ENCODE measurements around the gene MAFB. TPM values are rescaled to one million over a fixed set of nuclear protein-coding genes. Genes with fewer than 3 reads are reported as not detected.

MAFB gene
- total RNA-seq, 1 donor from 2014 or later, result 0.46 TPM

DNA sequence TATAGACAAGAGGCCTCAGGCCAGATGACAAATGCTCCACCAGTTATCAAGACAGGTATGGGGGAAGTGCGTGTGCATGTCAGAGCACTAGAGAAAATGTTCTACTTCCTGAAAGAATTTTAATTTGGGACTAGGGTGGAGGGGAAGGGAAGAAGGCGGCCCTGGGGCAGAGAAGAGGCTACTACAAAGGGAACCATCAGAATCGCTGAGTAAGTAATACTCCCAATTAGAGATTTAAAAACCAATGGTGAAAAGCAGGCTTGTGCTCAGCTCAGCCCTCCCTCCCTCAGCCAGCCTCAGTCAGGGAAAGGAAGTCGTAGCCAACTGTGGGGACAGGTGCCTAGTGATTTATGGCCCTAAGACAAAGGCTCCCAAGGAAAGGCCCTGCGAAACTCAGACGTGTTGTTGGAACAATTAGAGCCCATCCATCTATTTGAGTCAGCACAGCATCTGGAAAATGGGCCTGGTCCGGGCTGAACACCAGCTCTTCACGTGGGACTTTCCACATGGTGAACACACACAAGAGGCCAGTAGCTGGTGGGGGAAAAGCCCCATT, 15.0 kb upstream of the MAFB start:
- no peak for DNase-seq (ENCODE audit: low read depth, low spot score)

DNA sequence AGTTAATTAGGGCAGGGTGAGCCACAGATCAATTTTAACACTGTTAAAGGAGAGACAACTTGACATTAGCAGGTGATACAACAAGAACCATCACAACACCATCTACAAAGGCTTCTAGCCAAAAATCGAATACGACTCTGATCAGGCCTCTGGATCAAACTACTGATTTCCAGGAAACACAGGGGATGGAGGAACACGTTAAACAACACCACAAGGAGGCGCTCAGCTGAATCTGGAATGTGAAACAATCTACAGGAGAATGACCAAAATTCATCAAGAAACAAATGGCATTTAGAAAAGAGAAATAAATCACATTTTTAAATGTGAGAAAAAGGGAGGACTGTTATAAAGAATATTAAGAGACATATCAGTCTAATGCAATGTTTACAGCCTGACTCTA, 13.5 kb upstream of the MAFB start:
- no peak for DNase-seq (ENCODE audit: low read depth, low spot score)

DNA sequence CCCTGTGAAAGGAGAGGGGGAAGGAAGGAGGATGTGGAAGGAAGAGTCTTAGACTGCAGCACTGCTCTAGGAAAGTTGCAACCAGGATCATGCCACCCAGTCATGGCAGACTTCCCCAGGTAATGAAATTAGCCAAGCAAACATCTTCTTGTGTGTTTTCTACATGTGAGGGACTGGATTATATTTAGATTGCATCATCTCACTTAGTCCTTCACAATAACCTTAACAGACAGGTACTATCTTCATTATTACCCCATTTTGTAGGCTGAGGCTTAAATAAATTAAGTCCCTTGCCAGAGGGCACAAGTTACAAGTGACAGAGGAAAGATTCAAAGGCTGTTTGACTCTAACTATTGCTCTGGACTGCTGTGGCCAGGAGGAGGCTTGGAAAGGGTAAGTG, 9.7 kb upstream of the MAFB start:
- DNase-seq (ENCODE audit: low read depth, low spot score), result no peak

DNA sequence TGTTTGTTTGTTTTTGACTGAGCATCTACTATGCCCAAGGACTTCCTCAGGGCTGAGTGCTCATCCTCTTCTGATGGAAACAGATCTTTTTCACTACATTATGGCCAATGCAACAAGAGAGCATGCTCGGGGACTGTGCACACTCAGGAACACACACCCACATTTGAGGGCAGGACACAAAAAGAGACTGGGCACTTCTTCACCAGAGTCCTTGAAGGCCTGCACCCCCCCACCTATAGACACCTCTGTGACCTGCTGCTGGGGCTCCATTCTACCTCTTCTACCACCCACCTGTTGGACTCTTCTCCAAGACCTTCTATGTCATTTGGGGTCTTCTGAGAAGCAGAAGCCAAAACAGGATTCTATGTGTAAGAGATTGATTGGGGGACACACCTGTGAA, 9.2 kb upstream of the MAFB start:
- DNase-seq (ENCODE audit: low read depth, low spot score), result no peak

DNA sequence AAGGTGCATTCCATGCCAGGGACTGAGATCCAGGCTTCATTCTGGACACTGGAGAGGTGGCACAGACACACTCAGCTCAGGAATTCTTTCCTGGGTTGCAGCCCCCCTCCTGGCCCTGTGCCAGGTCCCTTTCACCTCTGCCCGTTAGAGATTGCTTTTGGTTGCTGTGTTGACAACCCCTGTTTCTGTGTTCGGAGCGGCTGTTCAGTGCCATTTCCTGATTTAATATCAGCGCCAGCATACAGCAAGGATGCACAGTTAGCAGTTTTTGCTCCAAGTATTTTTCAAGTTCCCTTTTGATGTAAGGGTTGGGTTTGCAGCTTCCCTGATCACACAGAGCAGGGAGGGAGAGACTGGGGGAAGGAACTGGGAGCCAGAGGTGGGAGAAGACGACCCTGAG, 8.5 kb upstream of the MAFB start:
- no peak for DNase-seq (ENCODE audit: low read depth, low spot score)

DNA sequence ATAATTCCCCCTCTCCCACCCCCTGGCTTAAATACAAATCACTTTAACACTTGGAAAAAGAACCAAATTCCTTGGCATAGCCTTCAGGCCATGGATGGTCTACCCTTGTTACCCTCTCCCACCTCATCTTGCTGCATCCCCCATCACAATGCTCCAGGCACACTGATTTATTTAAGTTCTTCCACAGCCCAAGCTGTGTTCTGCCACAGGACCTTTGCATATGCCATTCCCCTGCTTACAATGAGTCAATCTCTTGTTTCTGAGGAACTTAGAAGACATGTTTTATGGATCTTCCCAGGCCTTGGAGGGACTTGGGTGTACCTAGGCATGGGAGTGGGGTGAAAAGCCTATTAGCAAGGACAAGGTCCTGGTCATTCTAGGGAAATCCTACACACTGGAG, 6.2 kb upstream of the MAFB start:
- no peak for DNase-seq (ENCODE audit: low read depth, low spot score)

DNA sequence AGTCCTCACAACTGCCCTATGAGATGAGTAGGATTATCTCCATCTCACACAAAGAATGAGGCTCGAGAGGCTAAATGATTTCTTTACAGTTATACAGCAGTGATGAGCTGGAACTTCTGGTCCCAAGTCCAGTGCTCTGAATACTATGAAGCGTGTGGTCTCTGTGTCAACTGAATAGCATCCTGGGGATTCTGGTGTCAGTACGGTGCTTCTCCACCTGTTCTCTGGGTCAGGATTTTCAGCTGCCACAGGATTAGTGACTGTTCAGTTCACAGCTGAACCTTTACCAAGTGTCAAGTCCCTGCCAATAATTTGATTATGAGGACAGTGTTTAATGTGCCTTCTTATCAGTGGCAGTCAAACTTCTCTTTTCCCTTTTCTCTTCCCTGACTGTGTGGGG, 5.2 kb upstream of the MAFB start:
- no peak for DNase-seq (ENCODE audit: low read depth, low spot score)

DNA sequence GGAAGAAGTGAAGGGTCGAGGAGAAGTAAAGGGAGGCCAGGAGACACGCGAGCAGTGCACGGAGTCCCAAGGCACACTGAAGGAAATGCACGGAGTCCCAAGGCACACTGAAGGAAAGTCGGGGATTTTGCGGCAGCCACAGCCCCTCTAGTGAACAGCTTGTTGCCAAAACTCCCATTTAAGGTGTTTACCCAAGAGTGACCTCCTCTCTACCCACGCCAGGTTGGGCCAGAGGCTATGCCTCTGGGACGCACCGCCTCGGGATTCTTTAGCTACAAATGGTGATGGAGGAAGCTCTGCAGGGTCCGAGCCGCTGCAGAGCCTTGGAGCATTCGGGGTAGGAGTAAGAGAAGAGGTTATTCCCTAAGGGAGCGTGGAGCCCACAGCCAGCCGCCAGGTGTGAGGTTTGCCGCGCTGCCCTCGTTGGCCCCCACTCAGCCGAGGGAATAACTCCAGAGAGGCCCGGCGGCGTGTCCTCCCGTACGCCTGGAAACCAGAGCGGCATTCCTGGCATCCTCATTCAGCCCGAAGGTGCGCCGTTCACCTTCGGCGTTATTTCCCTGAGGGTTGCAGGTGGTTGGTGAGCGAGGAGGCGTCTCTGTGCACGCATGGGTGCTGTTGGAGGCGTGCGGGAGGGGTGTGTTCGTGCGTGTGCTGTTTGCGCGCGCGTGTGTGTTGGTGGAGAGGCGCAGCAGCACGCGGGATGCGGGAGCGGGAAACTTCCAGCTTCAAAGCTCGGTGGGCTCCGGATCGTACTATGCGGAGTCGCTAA, 3.4 kb upstream of the MAFB start:
- no peak for DNase-seq (ENCODE audit: low read depth, low spot score)

DNA sequence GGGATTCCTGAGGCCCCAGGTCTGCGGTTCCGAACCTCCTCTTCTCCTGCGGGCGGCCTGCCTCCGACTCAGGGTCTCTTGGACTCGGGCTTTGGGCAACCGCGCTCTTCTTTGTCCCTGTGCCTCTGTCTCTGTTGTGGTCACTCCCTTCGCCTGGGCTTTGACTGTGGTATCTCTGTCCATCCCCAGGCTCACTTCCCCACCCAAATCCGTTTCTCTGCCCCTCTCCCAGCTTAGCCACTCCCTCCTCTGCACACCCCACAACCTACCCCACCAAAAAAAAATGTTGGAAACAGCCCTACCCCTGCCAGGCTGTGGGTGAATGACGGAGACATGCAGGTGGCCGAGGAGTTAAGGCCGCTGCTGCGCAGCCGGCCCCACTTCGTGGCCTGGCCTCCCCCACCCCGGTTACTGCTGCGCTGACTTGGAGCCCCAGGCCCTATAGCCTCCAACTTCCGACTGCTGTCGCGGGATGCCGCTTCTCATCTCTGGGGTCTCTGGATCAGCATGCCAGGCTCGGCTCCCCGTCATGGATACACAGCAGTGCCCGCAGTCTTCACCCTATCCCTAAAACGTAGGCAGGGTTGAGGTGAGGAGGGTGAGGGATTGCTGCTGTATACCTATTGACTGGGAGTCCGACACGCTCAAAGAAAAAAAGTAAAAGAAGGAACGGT, 2.7 kb upstream of the MAFB start:
- no peak for DNase-seq (ENCODE audit: low read depth, low spot score)

DNA sequence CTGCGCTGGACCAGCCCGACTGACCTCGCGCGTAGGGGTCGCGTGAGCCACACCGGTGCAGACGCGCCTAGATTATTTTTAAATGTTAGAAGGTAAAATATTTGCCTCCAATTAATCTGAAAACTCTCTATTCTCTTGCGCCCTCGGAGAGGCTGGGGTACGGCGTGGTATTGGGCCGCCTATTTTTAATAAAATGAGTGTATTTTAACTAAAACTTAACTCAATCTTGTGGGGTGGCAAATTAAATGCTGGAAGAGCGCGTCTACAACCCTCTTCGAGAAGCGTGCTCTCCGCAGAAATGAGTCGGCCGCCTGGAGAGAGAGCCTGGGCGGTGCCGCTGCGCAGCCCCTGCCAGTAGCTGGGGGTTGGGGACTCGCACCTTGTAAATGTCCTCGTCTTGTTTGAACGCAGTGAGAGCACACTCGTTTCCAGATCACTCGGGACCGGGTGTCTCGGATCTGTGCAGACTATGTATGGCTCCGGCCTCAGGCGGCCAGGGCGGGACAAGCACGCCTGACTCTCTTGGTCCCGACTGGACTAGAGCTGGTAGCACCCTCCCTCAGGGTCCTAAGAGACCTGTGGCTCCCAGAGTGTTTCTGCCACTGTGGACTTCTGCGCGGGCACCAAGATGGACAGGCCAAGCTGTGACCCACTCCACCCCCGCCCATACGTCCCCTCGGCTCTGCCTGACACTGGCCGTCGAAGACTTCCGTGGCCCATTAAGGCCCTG, 2.0 kb upstream of the MAFB start:
- no peak for DNase-seq (ENCODE audit: low read depth, low spot score)

DNA sequence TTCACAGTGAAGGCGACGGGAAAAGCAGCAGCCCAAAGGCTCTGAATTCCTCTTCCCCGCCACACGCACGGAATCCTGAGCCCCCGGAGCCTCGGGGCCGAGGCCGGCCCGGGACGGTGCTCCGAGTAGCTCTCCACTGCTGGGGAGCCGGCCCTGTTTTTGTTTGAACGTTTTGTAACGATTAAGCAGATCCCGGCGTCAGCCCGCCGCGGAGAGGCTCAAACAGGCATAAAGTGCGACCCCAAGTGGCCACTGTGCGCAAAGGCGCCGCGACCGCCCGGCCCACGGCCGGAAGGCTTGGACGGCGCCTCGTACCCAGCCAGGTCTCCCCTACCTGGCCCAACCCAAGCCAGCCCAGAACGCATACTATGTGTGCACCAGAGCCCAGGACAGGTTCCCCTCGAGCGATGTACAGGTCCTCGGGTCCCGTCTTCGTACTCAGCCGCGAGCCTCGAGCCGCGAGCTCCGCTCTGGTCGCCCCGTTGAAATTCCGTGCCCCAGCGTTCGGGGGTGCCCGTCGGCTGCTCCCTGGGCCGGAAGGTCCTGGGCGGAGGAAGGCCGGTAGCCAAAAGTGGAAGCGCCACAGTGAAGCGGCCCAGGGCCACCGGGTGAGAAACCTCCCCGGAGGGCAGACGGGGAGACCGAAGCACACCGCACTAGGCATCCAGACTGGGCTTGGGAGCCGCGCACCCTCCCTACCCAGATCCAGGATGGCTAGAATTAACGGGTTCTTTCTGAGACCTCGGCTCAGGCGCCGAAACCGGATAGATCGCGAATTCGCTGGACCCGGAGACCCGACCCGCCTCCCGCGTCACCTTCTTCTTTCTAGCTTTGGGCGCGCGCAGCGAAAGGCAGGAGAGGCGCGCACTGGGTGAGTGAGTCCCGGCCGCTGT, 1.2 kb upstream of the MAFB start:
- peak; percentile 66 for DNase-seq (ENCODE audit: low read depth, low spot score)

DNA sequence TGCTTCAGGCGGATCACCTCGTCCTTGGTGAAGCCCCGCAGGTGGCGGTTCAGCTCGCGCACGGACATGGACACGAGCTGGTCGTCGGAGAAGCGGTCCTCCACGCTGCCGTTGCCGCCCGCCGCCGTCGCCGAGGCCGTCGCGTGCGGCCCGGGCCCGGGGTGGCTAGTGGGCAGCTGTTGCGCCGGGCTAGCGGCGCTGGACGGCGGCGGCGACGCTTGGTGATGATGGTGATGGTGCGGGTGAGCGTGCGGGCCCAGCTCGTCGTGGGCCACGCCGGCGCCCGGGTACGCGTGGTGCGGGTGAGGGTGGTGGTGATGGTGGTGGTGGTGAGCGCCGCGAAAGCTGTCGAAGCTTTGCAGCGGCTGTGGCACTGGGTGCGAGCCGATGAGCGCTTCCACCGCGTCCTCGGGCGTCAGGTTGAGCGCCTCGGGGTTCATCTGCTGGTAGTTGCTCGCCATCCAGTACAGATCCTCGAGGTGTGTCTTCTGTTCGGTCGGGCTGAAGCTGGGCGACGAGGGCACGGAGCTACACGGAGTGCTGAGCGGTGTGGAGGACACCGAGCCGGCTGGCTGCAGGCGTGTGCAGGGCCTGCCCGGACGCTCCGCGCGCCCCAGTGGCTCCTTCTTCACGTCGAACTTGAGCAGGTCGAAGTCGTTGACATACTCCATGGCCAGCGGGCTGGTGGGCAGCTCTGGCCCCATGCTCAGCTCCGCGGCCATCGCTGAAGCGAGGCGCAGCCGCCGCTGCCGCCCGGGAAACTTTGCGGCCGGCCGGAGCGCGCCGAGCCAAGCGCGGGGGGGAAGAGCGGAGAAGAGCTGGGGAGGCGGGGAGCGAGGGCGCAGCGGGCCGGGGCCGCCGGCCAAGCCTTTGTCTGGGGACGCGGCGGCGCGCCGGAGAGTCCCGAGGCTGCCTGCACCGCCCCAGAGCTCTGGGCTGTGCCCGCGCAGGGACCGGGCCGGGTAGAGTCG, 622 bp downstream of the MAFB start:
- DNase-seq (ENCODE audit: low read depth, low spot score), result no peak

DNA sequence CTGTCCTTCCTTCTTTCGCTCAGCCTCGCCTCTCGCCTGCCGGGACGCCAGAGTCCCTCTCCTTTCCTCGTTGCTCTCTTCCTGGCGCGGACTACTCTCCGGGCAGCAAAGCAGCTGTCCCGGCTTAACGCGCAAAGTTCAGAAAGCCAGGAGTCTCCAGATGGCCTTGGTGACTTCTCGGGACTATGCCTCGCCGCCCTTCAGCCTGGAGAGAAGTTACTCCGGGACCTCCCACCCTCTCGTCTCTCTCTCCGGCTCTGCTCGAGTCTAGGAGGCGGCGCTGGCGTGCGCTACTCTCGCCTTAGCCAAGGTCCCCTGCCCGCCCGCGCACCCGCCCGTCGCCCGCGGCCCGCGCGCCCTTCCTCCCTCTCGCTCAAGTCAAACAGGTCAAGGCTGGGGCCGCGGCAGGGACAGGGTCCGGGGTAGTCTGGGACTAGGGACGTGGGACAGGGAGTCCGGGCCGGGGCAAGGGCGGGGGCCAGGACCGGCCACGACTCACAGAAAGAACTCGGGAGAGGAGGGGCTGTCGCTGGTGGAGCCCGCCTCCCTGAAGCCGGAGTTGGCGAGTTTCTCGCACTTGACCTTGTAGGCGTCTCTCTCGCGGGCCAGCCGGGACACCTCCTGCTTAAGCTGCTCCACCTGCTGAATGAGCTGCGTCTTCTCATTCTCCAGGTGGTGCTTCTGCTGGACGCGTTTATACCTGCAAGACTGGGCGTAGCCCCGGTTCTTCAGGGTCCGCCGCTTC, 1.5 kb downstream of the MAFB start:
- no peak for DNase-seq (ENCODE audit: low read depth, low spot score)

DNA sequence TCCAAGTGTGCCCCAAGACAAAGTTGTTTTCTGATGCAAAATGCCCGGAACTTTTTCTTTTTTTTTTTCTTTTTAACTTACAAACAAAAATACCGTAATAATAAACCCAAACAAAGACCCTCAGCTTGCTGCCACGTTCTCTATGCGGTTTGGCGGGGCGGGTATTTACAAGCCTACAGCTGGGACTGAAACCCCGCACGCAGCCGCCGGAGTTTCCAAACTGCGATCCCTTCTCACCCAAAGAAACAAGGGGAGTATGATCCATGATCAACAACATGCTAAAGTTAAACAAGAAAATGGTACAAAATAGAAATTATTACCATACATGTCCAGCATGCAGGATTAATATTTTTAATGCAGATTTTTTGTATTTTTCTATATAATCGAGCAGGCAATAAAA, 2.1 kb downstream of the MAFB start:
- no peak for DNase-seq (ENCODE audit: low read depth, low spot score)

DNA sequence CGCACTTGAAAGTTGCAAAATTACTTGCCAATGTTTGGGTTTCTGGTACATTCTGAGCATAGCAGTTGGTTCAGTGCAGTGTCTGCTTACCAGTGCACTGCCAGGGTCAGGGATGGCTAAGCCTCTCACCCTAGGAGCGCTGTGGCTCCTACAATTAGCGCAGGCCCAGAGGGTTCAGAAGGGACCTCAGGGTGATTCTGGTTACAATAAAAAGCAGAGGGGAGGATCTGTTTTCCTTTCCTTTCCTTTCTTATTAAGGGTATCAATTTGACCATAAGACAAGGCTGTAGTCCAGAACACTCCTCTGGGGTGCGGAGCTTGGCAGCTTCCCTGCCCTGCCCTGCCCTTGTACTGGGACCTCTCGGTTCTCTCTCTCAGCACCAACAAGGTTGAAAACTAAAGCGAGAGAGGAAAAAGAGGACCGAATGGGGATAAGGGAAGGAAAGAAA, 2.6 kb downstream of the MAFB start:
- DNase-seq (ENCODE audit: low read depth, low spot score), result no peak

DNA sequence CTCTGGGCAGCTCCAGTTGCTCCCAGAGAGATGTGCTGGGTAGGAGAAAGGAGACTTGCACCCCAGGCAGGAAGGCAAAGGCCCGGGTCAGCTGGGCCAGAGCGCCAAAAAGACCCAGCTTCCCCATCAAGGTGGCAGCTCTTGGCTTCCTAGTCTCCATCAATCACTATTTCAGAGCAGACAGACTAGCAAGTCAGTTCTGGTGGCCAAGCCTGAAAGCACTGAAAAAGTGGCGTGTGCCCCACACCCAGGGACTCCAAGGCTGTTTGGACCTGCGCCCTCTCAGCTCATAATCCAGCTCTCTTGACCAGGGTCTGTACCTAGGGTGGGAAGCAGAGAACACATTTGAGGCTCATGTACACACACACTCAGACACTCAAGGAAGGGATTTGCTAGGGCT, 3.7 kb downstream of the MAFB start:
- no peak for DNase-seq (ENCODE audit: low read depth, low spot score)

DNA sequence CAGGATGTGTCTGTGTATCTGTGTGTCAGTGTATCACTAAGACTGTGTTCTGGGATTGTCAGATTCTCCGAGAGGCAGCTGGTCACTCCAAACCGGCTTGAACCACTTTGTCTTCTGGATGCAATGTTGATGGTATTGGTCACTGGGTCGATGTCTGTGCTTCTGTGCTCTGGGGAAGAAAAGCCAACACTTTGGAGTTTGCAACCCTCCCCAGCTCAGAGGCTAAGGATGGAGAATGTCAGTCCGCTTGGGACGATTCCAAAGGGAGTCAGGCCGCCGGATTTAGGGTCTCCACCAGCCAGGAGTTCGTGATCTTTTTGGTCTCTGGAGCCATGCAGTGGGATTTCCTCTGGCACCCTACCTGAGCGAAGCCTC, 5.2 kb downstream of the MAFB start:
- no peak for DNase-seq (ENCODE audit: low read depth, low spot score)

DNA sequence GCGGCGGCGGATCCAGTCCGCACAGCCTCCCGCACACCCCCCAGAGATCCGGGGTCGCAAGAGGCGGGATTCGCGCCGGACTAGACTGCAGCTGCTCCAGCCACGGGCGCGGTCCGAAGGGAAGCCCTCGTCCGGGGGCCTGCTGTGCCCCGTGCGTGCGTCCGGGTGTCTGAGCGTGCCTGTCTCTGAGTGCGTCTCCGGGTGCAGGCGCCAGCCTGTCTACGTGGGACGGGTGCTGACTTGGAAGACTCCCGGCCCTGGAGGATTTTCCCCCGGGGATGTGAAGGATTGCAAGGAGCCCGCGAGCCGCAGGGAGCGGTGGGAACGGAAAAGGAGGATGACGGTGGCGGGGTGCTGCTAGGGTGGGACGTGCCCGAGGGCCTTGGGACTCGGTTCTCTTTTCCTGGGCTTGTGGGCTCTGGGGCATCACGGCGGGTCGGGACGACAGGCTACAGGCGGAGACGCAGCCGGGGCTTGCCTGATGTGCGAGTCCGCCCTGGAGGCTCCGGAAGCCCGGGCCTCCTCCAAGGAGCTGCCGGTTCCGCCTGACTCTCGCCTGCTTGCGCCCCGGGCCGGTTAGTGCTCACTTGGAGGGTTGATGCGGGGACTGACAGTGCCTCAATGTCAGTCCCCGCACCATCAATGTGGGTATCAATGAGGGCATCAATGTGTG, 5.7 kb downstream of the MAFB start:
- DNase-seq (ENCODE audit: low read depth, low spot score), result no peak
